WTC11 (cell line): ENCODE measurements around the gene PRIM2.
"Not testable (repeated sequence)": the region's sequence is repeated elsewhere in the genome, so short reads cannot be mapped to it uniquely, and the experiment has no call there.

Experiments
- ATF1 ChIP-seq: sonication (generic); formaldehyde crosslinking; IDR thresholded peaks from 2 replicates; pipeline ENCODE4 v1.8.1; 2023; ENCODE audit warnings: mild to moderate bottlenecking, moderate library complexity, missing genetic modification reagents
- CBFB ChIP-seq: sonication (generic); formaldehyde crosslinking; IDR thresholded peaks from 2 replicates; pipeline ENCODE4 v1.8.1; 2022; ENCODE audit warnings: mild to moderate bottlenecking, low read depth, missing genetic modification reagents
- E2F1 ChIP-seq: sonication (generic); formaldehyde crosslinking; IDR thresholded peaks from 2 replicates; pipeline ENCODE4 v1.8.0; 2022; ENCODE audit warnings: mild to moderate bottlenecking, missing genetic modification reagents
- EMX1 ChIP-seq: fragments of 250-450 bp; sonication (Bioruptor Pico); IDR thresholded peaks from 2 replicates; pipeline ENCODE4 v1.8.0; 2021; ENCODE audit warnings: mild to moderate bottlenecking
- IRF1 ChIP-seq: sonication (generic); formaldehyde crosslinking; IDR thresholded peaks from 2 replicates; pipeline ENCODE4 v1.8.0; 2023; ENCODE audit warnings: missing genetic modification reagents
- KAT7 ChIP-seq: sonication (generic); formaldehyde crosslinking; IDR thresholded peaks from 2 replicates; pipeline ENCODE4 v1.8.1; 2023; ENCODE audit warnings: missing genetic modification reagents, mild to moderate bottlenecking, borderline replicate concordance
- TEAD4 ChIP-seq: sonication (generic); formaldehyde crosslinking; IDR thresholded peaks from 2 replicates; pipeline ENCODE4 v1.8.0; 2022; ENCODE audit warnings: mild to moderate bottlenecking, missing genetic modification reagents
- ZNF232 ChIP-seq: sonication (generic); formaldehyde crosslinking; IDR thresholded peaks from 2 replicates; pipeline ENCODE4 v1.8.0; 2022; ENCODE audit warnings: mild to moderate bottlenecking, missing genetic modification reagents
- ZNF263 ChIP-seq: sonication (generic); formaldehyde crosslinking; IDR thresholded peaks from 2 replicates; pipeline ENCODE4 v1.8.1; 2022; ENCODE audit warnings: low read depth, mild to moderate bottlenecking, moderate library complexity, missing genetic modification reagents
- ZNF317 ChIP-seq: sonication (generic); formaldehyde crosslinking; IDR thresholded peaks from 2 replicates; pipeline ENCODE4 v1.8.1; 2023; ENCODE audit warnings: low read depth, mild to moderate bottlenecking, moderate library complexity, missing genetic modification reagents, borderline replicate concordance
- TF ChIP-seq, protein P1 (sequence below): fragments of 200-600 bp; IDR thresholded peaks from 2 replicates; pipeline ENCODE4 v1.8.0; 2022; ENCODE audit warnings: antibody characterized with exemption
- TF ChIP-seq, protein P2 (sequence below): sonication (generic); formaldehyde crosslinking; IDR thresholded peaks from 2 replicates; pipeline ENCODE4 v1.8.1; 2022; ENCODE audit warnings: mild to moderate bottlenecking, missing genetic modification reagents, moderate library complexity, borderline replicate concordance
- TF ChIP-seq, protein P3 (sequence below): fragments of 250-450 bp; sonication (Bioruptor Pico); IDR thresholded peaks from 2 replicates; pipeline ENCODE4 v1.9.0; 2021; ENCODE audit warnings: mild to moderate bottlenecking

GRCh38 chr6:57308755-57309154 lies 8.7 kb upstream of the PRIM2 start:
- not testable (repeated sequence) for TF ChIP-seq KAT7; ATF1; ZNF263 (CRISPR knock-in tag); ZNF232 (CRISPR knock-in tag); E2F1; CBFB (CRISPR knock-in tag); TEAD4; ZNF317 (CRISPR knock-in tag); IRF1 (CRISPR knock-in tag); EMX1
- TF ChIP-seq, protein P1, sequence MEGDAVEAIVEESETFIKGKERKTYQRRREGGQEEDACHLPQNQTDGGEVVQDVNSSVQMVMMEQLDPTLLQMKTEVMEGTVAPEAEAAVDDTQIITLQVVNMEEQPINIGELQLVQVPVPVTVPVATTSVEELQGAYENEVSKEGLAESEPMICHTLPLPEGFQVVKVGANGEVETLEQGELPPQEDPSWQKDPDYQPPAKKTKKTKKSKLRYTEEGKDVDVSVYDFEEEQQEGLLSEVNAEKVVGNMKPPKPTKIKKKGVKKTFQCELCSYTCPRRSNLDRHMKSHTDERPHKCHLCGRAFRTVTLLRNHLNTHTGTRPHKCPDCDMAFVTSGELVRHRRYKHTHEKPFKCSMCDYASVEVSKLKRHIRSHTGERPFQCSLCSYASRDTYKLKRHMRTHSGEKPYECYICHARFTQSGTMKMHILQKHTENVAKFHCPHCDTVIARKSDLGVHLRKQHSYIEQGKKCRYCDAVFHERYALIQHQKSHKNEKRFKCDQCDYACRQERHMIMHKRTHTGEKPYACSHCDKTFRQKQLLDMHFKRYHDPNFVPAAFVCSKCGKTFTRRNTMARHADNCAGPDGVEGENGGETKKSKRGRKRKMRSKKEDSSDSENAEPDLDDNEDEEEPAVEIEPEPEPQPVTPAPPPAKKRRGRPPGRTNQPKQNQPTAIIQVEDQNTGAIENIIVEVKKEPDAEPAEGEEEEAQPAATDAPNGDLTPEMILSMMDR, result not testable (repeated sequence)
- TF ChIP-seq, protein P2, sequence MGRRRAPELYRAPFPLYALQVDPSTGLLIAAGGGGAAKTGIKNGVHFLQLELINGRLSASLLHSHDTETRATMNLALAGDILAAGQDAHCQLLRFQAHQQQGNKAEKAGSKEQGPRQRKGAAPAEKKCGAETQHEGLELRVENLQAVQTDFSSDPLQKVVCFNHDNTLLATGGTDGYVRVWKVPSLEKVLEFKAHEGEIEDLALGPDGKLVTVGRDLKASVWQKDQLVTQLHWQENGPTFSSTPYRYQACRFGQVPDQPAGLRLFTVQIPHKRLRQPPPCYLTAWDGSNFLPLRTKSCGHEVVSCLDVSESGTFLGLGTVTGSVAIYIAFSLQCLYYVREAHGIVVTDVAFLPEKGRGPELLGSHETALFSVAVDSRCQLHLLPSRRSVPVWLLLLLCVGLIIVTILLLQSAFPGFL (CRISPR knock-in tag), result not testable (repeated sequence)
- TF ChIP-seq, protein P3, sequence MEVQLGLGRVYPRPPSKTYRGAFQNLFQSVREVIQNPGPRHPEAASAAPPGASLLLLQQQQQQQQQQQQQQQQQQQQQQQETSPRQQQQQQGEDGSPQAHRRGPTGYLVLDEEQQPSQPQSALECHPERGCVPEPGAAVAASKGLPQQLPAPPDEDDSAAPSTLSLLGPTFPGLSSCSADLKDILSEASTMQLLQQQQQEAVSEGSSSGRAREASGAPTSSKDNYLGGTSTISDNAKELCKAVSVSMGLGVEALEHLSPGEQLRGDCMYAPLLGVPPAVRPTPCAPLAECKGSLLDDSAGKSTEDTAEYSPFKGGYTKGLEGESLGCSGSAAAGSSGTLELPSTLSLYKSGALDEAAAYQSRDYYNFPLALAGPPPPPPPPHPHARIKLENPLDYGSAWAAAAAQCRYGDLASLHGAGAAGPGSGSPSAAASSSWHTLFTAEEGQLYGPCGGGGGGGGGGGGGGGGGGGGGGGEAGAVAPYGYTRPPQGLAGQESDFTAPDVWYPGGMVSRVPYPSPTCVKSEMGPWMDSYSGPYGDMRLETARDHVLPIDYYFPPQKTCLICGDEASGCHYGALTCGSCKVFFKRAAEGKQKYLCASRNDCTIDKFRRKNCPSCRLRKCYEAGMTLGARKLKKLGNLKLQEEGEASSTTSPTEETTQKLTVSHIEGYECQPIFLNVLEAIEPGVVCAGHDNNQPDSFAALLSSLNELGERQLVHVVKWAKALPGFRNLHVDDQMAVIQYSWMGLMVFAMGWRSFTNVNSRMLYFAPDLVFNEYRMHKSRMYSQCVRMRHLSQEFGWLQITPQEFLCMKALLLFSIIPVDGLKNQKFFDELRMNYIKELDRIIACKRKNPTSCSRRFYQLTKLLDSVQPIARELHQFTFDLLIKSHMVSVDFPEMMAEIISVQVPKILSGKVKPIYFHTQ (CRISPR knock-in tag), result not testable (repeated sequence)
